GM10266 (cell line): Measurements from ENCODE around the gene TMEM108.

ENCODE experiments used
- DNase-seq: peaks from one replicate; pipeline ENCODE4 v3.0.0; 2012; ENCODE audit errors: extremely low spot score
- TF ChIP-seq, protein P1 (sequence below): IDR thresholded peaks from 2 replicates; pipeline ENCODE4 v1.5.1; 2012; ENCODE audit warnings: mild to moderate bottlenecking, low read depth; ENCODE audit not compliant: control insufficient read depth, insufficient read depth; ENCODE audit errors: missing control alignments

TMEM108 gene

DNA sequence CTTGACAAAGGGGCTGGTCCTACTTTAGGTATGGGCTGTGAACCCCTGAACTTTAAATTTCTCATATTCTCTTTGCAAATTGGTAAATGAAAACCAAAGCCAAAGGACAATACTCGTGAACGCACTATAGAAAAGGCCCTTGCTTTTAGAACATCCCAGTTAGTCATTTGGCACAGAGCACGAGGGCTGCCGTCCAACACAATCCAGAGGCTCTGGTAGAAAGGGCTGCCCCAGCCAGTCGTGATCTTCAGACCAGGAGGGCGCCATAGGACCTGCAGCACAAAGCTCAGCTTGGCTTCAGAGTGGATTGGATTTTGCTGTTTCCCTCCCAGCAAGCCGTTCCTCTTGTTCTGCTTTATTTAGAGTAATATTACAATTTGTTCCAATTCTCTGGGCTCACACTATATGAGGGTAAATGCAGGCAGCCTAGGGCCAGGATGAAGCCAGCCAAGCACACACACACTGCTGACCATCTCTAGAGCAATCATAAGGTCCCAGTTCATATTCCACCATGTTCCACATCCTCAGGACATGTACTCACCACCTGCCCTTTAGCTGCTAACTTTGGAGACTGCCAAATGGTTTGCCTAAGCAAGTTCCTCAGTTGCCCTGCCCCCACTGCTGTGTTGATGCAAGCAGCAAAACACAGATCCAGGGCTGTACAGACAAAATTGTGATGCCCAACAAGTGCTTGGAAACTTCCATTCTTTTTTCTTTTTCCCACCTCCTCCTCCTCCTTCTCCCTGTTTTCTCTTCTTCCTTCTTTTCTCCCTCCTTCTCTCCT lies 355.7 kb downstream of the TMEM108 start:
- TF ChIP-seq, protein P1, sequence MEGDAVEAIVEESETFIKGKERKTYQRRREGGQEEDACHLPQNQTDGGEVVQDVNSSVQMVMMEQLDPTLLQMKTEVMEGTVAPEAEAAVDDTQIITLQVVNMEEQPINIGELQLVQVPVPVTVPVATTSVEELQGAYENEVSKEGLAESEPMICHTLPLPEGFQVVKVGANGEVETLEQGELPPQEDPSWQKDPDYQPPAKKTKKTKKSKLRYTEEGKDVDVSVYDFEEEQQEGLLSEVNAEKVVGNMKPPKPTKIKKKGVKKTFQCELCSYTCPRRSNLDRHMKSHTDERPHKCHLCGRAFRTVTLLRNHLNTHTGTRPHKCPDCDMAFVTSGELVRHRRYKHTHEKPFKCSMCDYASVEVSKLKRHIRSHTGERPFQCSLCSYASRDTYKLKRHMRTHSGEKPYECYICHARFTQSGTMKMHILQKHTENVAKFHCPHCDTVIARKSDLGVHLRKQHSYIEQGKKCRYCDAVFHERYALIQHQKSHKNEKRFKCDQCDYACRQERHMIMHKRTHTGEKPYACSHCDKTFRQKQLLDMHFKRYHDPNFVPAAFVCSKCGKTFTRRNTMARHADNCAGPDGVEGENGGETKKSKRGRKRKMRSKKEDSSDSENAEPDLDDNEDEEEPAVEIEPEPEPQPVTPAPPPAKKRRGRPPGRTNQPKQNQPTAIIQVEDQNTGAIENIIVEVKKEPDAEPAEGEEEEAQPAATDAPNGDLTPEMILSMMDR = no peak
- no peak for DNase-seq

DNA sequence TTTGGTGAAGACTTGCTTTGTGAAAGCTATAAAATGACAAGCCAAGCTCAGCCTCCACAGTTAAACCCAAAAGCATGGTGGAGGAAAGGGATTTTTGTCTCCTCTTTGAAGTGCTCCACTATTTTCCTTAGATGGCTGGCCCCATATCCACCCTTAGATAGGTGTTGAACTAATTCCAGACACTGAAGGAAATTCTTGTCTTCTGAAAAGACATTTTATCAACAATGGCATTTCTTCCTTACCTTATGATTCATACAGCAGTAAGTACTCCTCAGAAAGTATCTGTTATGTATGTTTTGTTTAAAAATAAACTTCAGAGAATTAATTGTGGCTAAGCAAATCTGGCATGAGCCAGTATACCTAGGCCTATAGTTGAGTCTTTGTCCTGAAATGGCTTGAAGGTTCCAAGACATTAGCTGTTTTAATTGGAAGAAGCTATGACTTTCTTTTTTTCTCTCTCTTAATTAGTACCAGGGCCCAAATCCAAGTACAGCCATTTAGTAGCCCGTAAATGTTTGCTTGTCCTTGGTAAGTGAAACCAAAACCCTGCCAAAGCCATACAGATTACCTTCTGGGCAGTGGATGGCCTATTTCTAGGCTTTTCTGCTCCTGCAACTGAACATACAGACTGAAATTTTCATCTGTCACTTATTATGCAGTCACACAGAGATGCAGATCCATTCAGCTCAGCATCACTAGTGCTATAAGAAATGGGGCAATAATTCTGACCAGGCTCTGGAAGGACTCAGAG lies 356.5 kb downstream of the TMEM108 start:
- DNase-seq = no peak
- TF ChIP-seq, protein P1 = no peak

DNA sequence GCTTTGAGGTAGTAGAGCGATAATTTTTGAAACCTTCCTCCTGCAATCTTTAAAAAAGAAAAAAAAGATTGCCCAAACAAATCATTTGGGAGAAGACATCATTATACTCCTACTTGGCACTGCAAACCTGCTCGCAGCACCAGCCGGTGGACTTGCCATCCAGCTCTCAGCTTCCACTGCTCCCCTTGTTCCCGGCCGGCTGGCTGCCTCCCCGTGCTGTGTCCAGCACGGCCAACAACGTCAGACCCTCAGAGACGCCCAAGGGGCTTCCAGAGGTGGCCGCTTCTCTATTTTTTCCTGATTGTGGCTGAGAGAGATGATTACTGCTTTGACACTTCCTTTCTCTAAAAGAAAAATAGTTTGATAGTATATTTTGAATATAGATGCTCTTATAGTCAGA lies 358.7 kb downstream of the TMEM108 start:
- TF ChIP-seq, protein P1 = no peak
- no peak for DNase-seq

DNA sequence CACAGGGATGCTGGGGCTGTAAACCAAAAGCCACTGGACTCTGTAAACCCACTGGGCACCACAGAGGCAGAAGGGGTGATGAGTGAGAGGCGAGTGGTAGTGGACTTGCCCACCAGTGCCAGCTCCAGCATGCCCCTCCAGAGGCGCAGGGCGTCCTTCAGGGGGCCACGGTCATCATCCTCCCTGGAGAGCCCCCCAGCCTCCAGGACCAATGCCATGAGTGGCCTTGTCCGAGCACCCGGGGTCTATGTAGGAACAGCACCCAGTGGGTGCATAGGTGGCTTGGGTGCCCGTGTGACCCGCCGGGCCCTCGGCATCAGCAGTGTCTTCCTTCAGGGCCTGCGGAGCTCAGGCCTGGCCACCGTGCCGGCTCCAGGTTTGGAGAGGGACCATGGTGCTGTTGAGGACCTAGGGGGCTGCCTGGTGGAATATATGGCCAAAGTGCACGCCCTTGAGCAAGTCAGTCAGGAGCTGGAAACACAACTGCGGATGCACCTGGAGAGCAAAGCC lies 361.9 kb downstream of the TMEM108 start, which contains the start of gene BFSP2:
BFSP2 (plus strand) TSS at position 51 of the 510 bp plus-strand sequence; CDS start at position 79, 28 bp downstream.
- DNase-seq = no peak
- TF ChIP-seq, protein P1 = no peak

DNA sequence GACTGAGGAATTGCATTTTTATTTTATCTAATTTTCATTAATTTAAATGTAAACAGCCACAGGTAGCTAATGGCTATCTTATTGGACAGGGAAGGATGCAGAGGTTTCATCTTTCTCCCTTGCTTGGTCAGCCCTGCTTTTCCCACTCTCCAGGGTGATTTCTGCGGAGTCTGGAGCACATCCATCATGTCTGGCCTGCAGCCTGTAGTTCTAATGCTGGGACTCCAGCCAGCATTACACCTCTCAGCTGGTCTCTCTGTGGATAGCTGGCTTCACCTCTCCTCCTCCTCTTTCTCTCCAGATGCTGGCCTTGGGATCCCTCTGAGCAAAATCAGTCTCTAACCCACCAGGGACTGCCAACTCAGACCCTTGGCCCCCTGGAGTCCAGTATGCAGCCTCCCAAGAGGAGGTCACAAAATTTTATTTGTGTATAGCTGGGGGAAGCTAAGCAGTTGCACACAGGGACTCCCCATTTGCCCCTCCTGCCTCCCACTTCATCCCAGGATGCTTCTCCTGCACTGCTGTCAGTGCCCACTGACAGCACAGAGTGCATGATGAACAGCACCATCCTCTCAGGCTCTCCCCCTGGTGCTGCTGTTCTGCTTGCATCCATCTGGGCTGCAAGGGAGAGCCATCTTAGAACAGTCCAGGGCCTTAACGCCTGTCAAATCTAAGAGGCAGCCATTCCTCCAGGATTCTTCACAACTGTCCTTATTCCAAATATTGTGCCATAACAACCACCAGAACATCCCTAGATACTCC lies 363.4 kb downstream of the TMEM108 start:
- TF ChIP-seq, protein P1 = no peak
- no peak for DNase-seq

DNA sequence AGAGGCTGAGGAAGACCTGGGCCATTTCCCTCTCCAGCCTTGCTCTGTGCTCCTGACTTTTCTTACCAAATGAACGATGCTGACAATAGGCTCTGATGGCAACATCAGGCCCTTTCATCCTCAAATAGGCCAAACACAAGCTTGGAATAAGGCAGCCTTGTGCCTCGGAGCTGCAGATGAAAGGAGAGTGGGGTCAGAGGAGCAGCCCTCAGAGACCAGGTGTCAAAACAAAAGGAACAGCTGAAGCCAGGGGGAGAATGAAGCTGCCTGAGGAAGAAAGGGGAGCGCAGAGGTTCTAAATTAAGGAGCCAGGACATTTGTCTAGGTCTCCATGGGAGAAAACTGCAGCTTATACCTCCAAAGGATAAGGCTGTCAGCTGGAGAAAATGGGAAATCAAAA lies 366.7 kb downstream of the TMEM108 start:
- TF ChIP-seq, protein P1 = no peak
- DNase-seq = no peak
